Measurements from ENCODE around the gene SIGLEC8. TPM values are rescaled to one million over a fixed set of nuclear protein-coding genes. Genes with fewer than 3 reads are reported as not detected.
A peak's percentile ranks its signal among the peaks of the same experiment; 100 is the strongest.
"Not testable (repeated sequence)": the region's sequence is repeated elsewhere in the genome, so short reads cannot be mapped to it uniquely, and the experiment has no call there.

The SIGLEC8 gene
- polyA plus RNA-seq (ENCODE audit: insufficient read length in 4 of 4), result under 1 TPM in 1 of 4 donors, not detected in 3; 0.08 TPM

DNA sequence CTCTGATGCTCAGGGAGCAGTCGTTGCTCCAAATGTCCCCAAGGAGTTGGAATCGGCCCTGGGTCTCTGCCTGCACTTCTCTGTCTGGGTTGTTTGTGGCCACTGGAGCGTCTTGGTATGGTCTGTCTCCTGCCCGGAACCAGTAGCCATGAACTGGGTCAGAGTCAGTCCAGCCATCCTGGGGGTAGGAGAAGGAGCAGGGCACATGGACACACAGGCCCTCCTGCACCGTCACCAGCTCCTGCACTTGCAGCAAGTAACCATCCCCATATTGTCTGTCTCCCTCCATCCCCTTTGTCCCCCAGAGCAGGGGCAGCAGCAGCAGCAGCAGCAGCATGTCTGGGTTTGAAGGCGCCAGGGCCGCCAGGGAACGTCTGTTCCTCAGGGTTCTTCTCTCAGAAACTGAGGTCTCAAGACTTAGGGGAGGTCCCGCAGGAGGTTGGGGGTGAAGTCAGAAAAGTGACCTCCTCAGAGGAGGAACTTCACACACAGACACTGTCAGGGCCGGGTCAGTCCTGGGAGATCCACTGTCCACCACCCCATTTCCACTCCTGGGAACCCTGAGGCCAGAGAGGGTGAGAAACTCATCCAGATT, at the start of gene SIGLEC8:
TSS of gene SIGLEC8 (minus strand) at position 404 of the 595 bp plus-strand sequence. CDS start at position 337, 67 bp downstream.
- no peak for DNase-seq (ENCODE audit: low read depth in 4 of 4, low spot score in 3 of 4)

GRCh38 chr19:51507640-51508058, 49.4 kb upstream of the SIGLEC8 start:
- DNase-seq (ENCODE audit: low read depth in 4 of 4, low spot score in 3 of 4), result no peak

DNA sequence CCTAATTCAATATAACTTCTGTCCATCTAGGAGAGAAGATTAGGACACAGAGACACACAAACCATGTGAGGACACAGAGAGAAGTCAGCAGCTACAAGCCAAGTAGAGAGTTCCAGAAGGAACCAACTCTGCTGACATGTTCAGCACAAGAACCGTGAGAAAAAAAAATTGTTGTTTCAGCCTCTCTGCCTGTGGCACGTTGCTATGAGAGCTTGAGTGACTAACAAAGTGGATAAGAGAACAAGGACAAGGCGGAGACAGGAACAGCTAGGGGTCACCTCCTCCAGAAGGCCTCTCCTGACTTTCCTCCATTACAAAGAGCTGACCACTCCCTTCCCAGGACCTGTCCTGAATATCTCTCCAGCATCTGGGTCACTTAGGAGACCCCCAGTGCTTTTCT, 48.9 kb upstream of the SIGLEC8 start:
- DNase-seq (ENCODE audit: low read depth in 4 of 4, low spot score in 3 of 4), result no peak

DNA sequence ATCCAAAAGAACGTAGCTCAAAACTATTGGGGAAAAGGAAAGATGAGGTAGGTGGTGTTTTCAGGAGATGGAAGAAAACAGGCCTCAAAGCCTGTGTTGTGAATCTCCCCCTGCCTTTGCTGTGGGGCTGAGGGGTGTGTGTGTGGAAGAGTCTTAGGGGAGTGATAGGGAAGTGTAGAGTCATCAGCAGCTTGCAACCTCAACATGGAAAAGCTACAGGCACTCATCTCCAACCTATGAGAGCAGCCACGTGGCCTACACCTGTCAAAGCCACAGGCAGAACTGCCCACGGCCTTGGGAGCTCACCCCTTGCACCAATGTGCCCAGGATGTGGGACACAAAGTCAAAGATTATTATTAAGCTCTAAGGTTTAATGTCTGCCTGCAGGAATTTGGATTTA, 47.6 kb upstream of the SIGLEC8 start:
- no peak for DNase-seq (ENCODE audit: low read depth in 4 of 4, low spot score in 3 of 4)

- DNase-seq (ENCODE audit: low read depth in 4 of 4, low spot score in 3 of 4), result no peak
Observed at GRCh38 chr19:51503896-51504295, 45.6 kb upstream of the SIGLEC8 start.

- no peak for DNase-seq (ENCODE audit: low read depth in 4 of 4, low spot score in 3 of 4)
Observed at GRCh38 chr19:51503286-51503817, 45.1 kb upstream of the SIGLEC8 start.

- DNase-seq (ENCODE audit: low read depth in 4 of 4, low spot score in 3 of 4), result no peak
Observed at GRCh38 chr19:51501594-51502263, 43.5 kb upstream of the SIGLEC8 start, which contains the start of gene SIGLEC12. SIGLEC12 (minus strand) TSS chr19:51501800; CDS start chr19:51501733, 67 bp downstream.

DNA sequence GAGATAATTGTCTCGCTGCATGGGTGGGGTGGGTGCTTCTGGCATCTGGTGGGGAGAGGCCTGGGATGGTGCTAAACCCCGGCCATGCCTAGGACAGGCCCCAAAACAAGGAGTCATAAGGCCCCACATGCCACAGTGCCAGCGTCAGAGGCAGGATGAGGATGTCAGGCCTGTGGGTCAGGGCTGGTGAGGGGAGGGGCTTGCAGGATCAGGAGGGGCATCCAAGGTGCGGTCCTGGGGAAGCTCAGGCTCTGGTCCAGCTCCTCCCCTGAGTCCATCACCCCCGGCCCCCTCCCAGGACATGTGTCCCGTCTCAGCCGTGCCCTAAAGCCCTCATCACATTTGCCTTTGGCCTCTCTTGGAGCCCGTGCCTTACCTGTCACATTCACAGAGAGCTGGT, 42.7 kb upstream of the SIGLEC8 start:
- DNase-seq (ENCODE audit: low read depth in 4 of 4, low spot score in 3 of 4), result not testable (repeated sequence)

GRCh38 chr19:51497666-51498065, 39.4 kb upstream of the SIGLEC8 start:
- no peak for DNase-seq (ENCODE audit: low read depth in 4 of 4, low spot score in 3 of 4)

DNA sequence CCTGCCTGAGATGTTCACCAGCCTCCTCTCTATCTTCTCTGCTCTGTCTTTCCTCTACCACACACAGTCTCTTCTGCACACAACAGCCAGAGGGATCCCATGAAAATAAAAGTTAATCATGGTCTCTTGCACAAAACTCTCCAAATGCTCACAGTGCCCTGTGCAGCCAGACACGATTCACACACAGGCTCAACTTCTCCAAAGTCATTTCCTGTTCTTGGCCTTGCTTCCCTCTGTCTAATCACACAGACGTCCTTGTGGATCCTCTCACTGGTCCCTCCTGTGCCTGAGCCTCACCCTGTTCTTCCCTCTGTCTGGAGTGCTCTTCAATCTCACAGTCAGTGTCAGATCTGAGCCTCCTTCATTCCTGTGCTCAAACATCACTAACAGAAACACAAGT, 35.5 kb upstream of the SIGLEC8 start:
- no peak for DNase-seq (ENCODE audit: low read depth in 4 of 4, low spot score in 3 of 4)

- no peak for DNase-seq (ENCODE audit: low read depth in 4 of 4, low spot score in 3 of 4)
Observed at GRCh38 chr19:51491586-51491985, 33.3 kb upstream of the SIGLEC8 start.

- DNase-seq (ENCODE audit: low read depth in 4 of 4, low spot score in 3 of 4), result no peak
Observed at GRCh38 chr19:51490676-51491075, 32.4 kb upstream of the SIGLEC8 start.

GRCh38 chr19:51489113-51489512, 30.9 kb upstream of the SIGLEC8 start:
- DNase-seq (ENCODE audit: low read depth in 4 of 4, low spot score in 3 of 4), result no peak

DNA sequence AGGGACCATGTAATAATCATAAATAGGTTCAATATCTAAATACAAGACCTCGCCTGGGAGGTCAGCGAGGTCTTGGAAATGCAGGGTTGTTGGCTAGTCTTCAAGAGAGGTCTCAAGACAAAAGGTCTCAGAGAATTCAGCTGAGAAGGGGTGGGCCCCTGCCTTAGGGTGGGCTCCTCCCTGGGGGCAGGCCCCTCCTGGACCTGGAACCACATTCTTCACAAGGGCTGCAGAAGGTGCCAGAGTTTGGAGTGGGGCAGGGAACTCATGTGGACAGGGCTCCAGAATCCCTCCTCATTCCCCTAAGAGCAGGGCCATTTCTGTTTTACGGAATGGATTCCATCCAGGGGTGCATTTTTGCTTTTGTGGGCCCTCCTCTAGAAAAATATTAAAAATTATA, 30.2 kb upstream of the SIGLEC8 start:
- no peak for DNase-seq (ENCODE audit: low read depth in 4 of 4, low spot score in 3 of 4)

GRCh38 chr19:51485960-51486660, 27.9 kb upstream of the SIGLEC8 start:
- no peak for DNase-seq (ENCODE audit: low read depth in 4 of 4, low spot score in 3 of 4)

- peak in 3 of 4 donors; percentile 16 to 33 (median 32) for DNase-seq (ENCODE audit: low read depth in 4 of 4, low spot score in 3 of 4)
Observed at GRCh38 chr19:51480590-51480989, 22.3 kb upstream of the SIGLEC8 start.

GRCh38 chr19:51479531-51480331, 21.5 kb upstream of the SIGLEC8 start:
- no peak for DNase-seq (ENCODE audit: low read depth in 4 of 4, low spot score in 3 of 4)

- DNase-seq (ENCODE audit: low read depth in 4 of 4, low spot score in 3 of 4), result no peak
Observed at GRCh38 chr19:51478381-51479234, 20.4 kb upstream of the SIGLEC8 start, which contains the start of gene CEACAM18. CEACAM18 (plus strand) TSS chr19:51478539.

GRCh38 chr19:51477344-51477743, 19.1 kb upstream of the SIGLEC8 start:
- no peak for DNase-seq (ENCODE audit: low read depth in 4 of 4, low spot score in 3 of 4)

- DNase-seq (ENCODE audit: low read depth in 4 of 4, low spot score in 3 of 4), result no peak
Observed at GRCh38 chr19:51476164-51476563, 17.9 kb upstream of the SIGLEC8 start.
